Right lobe of liver (tissue), 6 donors: ENCODE results near the gene PIK3C2A. TPM values are rescaled to one million over a fixed set of nuclear protein-coding genes. Genes with fewer than 3 reads are reported as not detected.

Experiments
- ATAC-seq, 4 donors: fragments of 200-7000 bp; cut with Tn5 transposase; one replicate each; pipeline ENCODE4 v1.9.1; 2020; ENCODE audit warnings: mild to moderate bottlenecking in 4 of 4, moderate library complexity in 4 of 4
- DNase-seq, 3 donors: peaks; one replicate each; pipeline ENCODE4 v3.0.0-alpha.2; 2020
- H3K27ac ChIP-seq, 3 donors: fragments of 200-600 bp; one replicate each; pipeline ENCODE4 v1.8.0; 2022
- H3K27me3 ChIP-seq, 2 donors: fragments of 200-600 bp; one replicate each; pipeline ENCODE4 v1.8.0; 2022
- H3K36me3 ChIP-seq, 4 donors: fragments of 200-600 bp; sonication (generic) in 1 of 4; one replicate each; pipeline versions ENCODE4 v1.5.1 to v1.8.0; 2017 to 2022; ENCODE audit warnings: control low read depth in 1 of 4
- H3K4me1 ChIP-seq, 4 donors: fragments of 200-600 bp; sonication (generic) in 1 of 4; one replicate each; pipeline versions ENCODE4 v1.5.1 to v1.8.0; 2017 to 2022; ENCODE audit warnings: control low read depth in 1 of 4
- H3K4me3 ChIP-seq, 3 donors: fragments of 200-600 bp; one replicate each; pipeline ENCODE4 v1.8.0; 2022
- H3K9me3 ChIP-seq, 4 donors: fragments of 200-600 bp; sonication (generic) in 1 of 4; one replicate each; pipeline versions ENCODE4 v1.5.1 to v1.8.0; 2017 to 2022; ENCODE audit warnings: control low read depth in 1 of 4
- POLR2A ChIP-seq: fragments of 450-650 bp; IDR thresholded peaks from one replicate; pipeline ENCODE4 v1.6.1; 2017; ENCODE audit warnings: antibody characterized with exemption, mild to moderate bottlenecking
- WGBS: methylation state at CpG from one replicate; pipeline ENCODE4 v1.1.6; 2018; ENCODE audit warnings: low coverage, low lambda C conversion rate; ENCODE audit not compliant: insufficient coverage; ENCODE audit errors: missing lambda C conversion rate; 5-methylcytosine and 5-hydroxymethylcytosine counted together
- intact Hi-C, 2 donors: fragments of 100-400 bp; cut with DNase I; formaldehyde crosslinking; loops; one replicate each; pipeline versions ENCODE4 v1.11.2 to v1.14.1; 2022
- total RNA-seq, 6 experiments: library from RNA; depleted of rRNA in 2 of 6; stranded (reverse); fragments of >200 nt in 2 of 6; fragmentation: NEBNext Ultra II Directional in 3 of 6; extraction: Animal tissue kit (Norgen Biotek cat#: 25700) in 3 of 6; gene quantifications; one replicate each; pipeline versions ENCODE4 v1.1.0 to v1.2.4, GENCODE V29; 2016 to 2023
- TF ChIP-seq, protein P1 (sequence below), 4 donors: fragments of 200-600 bp in 3 of 4; fragments of 450-650 bp in 1 of 4; IDR thresholded peaks; one replicate each; pipeline versions ENCODE4 v1.5.1 to v1.8.0; 2016 to 2022; ENCODE audit warnings: antibody characterized with exemption in 4 of 4, mild to moderate bottlenecking in 2 of 4
- donor health status: DM: no; HTN: yes; CAD: no.
- donor health status: DM: no; HTN: no; CAD: no.
- donor health status: DM: no; HTN: no; CAD: no.
- donor health status: DM: no; HTN: yes; CAD: no.
- donor health status: DM: no; HTN: yes; CAD: no.

PIK3C2A gene
- total RNA-seq, 6 experiments from 2014 or later, result 20.3 to 36.4 (median 28.1) TPM

- TF ChIP-seq, protein P1, sequence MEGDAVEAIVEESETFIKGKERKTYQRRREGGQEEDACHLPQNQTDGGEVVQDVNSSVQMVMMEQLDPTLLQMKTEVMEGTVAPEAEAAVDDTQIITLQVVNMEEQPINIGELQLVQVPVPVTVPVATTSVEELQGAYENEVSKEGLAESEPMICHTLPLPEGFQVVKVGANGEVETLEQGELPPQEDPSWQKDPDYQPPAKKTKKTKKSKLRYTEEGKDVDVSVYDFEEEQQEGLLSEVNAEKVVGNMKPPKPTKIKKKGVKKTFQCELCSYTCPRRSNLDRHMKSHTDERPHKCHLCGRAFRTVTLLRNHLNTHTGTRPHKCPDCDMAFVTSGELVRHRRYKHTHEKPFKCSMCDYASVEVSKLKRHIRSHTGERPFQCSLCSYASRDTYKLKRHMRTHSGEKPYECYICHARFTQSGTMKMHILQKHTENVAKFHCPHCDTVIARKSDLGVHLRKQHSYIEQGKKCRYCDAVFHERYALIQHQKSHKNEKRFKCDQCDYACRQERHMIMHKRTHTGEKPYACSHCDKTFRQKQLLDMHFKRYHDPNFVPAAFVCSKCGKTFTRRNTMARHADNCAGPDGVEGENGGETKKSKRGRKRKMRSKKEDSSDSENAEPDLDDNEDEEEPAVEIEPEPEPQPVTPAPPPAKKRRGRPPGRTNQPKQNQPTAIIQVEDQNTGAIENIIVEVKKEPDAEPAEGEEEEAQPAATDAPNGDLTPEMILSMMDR (IDR thresholded peaks at IDR 0.05), result no peak
- no peak for TF ChIP-seq POLR2A
- peak overlapping the region in 1 of 3 donors; percentile 21 for H3K27ac ChIP-seq
- H3K36me3 ChIP-seq, result peaks cover 0 to 11% (median 4%) of the 10 kb centered on the region in 4 donors
- intact Hi-C loops, result no loop called here
- no peak overlapping the region for H3K4me3 ChIP-seq
- H3K4me1 ChIP-seq, result peaks cover 0 to 32% (median 9%) of the 10 kb centered on the region in 4 donors
- ATAC-seq (no peak), DNase-seq (no peak)
- no peaks in the 10 kb centered on the region for H3K27me3 ChIP-seq
- no peaks in the 10 kb centered on the region for H3K9me3 ChIP-seq
- WGBS, result 64% methylated on average over 6 of the region's 11 CpGs
Observed at GRCh38 chr11:17165247-17165890, 42.4 kb downstream of the PIK3C2A start.

- intact Hi-C loops, result no loop called here
- H3K4me1 ChIP-seq, result peaks cover 0 to 38% (median 10%) of the 10 kb centered on the region in 4 donors
Observed at GRCh38 chr11:17164361-17165246, 43.2 kb downstream of the PIK3C2A start.

DNA sequence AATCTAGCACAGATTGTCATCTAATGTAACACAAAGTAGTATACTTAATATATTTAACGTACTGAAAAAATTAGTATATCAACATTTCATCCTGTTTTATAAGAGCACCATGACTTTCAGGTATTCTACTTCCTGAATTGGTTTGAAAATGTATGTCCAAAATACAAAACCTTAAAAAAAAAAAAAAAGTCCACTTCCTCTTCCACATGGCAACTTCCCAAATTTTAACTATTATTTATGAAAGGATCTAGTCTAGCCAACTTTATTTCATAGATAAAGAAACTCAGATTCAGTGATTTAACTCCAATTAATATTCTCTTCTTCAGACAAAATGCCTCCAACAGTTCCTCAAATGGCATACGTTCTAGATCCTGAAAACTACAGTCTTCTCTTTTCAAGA, 44.0 kb downstream of the PIK3C2A start:
- Histone ChIP-seq H3K4me1 (peaks cover 0 to 46% (median 14%) of the 10 kb centered on the region in 4 donors), H3K4me3 (no peak overlapping the region)
- ATAC-seq, result no peak

More at GRCh38 chr11:17164361-17165246, 43.2 kb downstream of the PIK3C2A start:
- Histone ChIP-seq H3K27me3 (no peaks in the 10 kb centered on the region), H3K9me3 (no peaks in the 10 kb centered on the region), H3K36me3 (peaks cover 0 to 11% (median 4%) of the 10 kb centered on the region in 4 donors), H3K27ac (peak overlapping the region in 1 of 3 donors; percentile 21), H3K4me3 (no peak overlapping the region)
- 0% methylated on average over 1 of the region's 1 CpG for WGBS
- ATAC-seq, result peak; percentile 72 to 92 (median 88)
- TF ChIP-seq, protein P1 (IDR thresholded peaks at IDR 0.05), result no peak
- no peak for TF ChIP-seq POLR2A
- DNase-seq, result no peak

DNA sequence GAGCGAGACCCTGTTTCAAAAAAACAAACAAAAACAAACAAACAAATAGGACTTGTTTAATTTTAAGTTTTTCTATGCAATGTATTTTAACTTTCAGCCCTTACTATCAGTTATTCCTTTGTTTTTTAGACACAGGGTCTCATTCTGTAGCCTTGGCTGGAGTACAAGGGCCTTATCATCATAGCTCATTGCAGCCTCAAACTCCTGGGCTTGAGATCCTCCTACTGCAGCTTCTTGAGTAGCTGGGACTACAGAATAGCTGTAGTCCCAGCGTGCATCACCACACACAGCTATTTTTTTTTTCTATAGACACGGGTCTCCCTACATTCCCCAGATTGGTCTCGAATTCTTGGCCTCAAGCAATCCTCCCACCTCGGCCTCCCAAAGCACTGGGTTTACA, 44.5 kb downstream of the PIK3C2A start:
- intact Hi-C loops, result no loop called here
- no peak overlapping the region for H3K27ac ChIP-seq
- TF ChIP-seq POLR2A, result no peak
- TF ChIP-seq, protein P1 (IDR thresholded peaks at IDR 0.05), result no peak
- H3K4me3 ChIP-seq, result no peak overlapping the region
- H3K36me3 ChIP-seq, result peaks cover 0 to under 1% (median 0%) of the 10 kb centered on the region in 4 donors
- DNase-seq, result no peak
- H3K27me3 ChIP-seq, result no peaks in the 10 kb centered on the region
- no peak for ATAC-seq
- peaks cover 0 to 46% (median 14%) of the 10 kb centered on the region in 4 donors for H3K4me1 ChIP-seq
- H3K9me3 ChIP-seq, result no peaks in the 10 kb centered on the region
- whole genome bisulfite sequencing, result 95% methylated on average over 5 of the region's 5 CpGs

More for the DNA sequence above, 44.0 kb downstream of the PIK3C2A start:
- no peak for DNase-seq
- Histone ChIP-seq H3K27ac (no peak overlapping the region), H3K27me3 (no peaks in the 10 kb centered on the region), H3K9me3 (no peaks in the 10 kb centered on the region), H3K36me3 (peaks cover 0 to 5% (median under 1%) of the 10 kb centered on the region in 4 donors)
- 56% methylated on average over 2 of the region's 2 CpGs for WGBS
- intact Hi-C loops, result no loop called here
- TF ChIP-seq POLR2A, result no peak
- TF ChIP-seq, protein P1 (IDR thresholded peaks at IDR 0.05), result no peak
